ENCODE data around the gene GSTA5.
"Not testable (repeated sequence)": the region's sequence is repeated elsewhere in the genome, so short reads cannot be mapped to it uniquely, and the experiment has no call there.

GSTA5 gene

DNA sequence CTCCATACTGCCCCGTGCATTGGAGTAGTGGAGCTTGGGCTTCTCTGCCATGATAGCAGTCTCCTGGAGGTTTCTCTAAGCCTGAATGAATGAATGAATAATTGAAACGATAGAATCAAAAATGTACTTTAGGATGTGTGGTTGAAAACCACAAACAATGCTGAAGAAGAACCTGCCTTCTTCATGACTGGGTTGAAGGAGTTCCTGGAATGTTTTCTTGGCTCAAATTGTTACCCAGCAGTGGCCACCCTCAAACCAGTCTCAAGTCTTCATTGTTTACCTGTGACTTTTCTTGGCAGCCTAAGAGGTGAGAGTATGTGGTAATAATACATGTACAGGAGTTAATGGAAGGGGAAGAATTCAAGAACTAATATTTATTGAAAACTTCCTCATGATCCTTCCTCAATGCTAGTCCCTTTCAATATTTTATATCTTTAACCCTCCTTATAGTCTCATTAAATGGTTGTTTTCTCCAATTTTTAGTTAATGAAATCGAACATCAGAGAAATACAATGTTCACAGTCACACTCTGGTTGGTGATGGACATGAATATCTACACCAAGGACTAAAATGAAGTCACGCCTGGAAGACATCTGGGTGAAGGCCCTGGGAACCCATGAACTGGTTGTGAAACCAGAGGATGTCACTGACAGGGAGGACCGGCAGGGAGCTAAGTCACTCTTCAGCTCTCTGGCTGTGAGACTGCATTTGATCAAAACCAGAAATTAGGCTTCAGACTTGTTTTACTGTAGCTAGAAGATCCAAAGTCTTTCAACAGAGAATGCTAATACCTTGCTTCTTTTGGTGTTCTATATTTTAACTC, at the start of gene GSTA5:
TSS of gene GSTA5 (minus strand) at position 51 of the 823 bp plus-strand sequence.
- DNase-seq: no peak

DNA sequence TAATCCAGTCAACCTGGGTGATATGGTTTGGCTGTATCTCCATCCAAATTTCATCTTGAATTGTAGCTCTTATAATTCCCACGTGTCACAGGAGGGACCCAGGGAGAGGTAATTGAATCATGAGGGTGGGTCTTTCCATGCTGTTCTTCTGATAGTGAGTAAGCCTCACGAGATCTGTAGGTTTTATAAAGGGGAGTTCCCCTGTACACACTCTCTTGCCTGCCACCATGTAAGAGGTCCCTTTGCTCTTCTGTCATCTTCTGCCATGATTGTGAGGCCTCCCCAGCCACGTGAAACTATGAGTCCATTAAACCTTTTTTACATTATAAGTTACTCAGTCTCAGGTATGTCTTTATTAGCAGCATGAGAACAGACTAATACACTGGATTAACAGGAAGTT, 49.4 kb upstream of the GSTA5 start:
- DNase-seq: no peak

DNA sequence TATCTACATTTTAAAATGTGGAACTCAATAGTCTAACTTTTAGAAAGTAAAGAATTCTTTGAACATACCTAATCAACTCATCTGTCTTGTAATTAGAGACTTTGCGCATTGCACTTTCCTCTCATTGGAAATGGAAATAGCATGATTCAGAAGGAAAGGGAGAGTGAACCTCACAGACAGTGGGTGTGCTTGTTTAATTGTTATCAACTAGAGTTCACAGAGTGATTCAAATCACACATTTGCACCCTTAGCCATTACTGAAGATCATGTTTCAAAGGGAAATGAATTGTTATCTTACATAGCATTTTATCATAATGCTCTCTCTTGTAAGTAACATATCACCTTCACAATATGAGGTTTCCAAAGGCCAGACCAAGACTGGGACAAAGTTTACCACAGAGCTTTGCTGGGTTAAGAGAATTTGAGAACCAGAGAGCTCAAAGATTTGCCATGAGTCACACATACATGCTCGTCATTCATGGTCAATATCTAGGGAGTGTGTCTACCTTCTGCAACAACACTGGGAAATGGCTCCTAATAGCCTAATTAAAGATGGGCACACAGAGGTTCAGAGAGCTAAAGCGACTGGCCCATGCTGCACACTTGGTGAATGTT, 47.4 kb upstream of the GSTA5 start:
- no peak for DNase-seq

DNA sequence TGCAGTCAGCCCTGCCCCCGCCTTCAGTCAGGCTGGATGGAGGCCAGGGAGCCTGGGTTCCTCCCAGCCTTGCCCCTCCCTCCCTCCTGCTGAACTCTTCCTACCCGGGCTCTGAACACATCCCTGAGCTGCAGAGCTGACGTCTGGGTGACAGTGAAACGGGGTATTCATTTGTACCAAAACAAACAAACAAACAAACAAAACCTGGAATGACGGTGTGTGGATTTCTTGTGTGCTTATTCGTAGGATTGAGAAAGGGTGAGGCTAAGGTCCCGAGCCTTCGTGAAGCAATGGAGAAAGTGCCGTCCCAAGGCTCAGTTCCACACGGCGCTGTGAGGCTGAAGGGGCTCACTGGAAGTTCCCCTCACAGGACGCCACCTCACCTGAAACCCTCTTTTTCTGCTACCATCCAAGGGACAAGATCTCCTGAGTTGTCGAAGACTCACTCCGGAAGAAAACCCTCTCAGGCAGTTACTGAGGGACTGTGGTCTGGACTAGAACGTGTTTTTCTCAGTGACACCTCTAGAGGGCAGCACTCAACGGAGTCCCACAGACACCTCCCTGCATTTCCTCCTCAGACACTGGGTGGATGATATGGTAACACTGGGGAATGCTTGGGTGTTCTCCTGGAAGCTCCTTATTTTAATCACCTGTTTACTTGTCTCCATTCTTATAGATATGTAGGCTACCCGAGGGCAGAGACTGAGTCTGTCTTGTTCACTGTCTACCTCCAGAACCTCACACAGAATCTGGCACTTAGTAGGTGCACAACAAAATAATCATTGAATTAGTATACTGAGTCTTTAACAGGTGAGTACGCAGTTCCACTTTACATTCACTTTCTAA, 41.6 kb upstream of the GSTA5 start:
- DNase-seq: peak; percentile 68

DNA sequence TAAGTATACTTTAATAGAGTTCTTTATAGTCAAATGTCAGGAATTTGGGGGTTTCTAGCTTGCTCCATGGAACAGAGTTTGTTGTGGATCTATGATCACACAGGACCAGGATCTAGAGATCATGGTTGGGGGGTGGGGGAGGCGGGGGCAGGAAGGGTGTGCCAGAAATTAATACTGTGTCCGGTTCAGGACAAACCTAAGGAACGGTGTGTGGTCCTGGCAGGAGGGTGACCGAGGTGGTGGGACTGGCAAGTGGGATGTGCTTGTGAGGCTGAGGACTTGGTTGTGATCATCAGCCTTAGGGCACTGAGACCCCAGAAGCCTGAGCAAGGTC, 41.0 kb upstream of the GSTA5 start:
- no peak for DNase-seq

DNA sequence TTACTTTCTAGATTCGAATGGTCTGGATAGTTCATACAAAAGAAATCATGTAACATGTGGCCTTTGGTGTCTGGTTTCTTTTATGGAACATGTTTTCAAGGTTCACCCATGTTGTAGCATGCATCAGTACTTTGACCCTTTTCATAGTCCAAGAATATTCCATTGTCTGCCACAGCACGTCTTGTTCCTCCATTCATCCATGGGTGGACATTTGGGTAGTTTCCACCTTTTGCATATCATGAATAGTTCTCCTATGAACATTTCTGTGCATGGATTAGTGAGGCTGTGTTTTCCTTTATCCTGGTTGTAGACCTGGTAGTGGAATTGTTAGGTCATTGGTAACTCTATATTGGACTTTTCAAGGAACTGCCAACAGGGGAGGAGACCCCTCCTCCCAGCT, 37.2 kb upstream of the GSTA5 start:
- DNase-seq: no peak

DNA sequence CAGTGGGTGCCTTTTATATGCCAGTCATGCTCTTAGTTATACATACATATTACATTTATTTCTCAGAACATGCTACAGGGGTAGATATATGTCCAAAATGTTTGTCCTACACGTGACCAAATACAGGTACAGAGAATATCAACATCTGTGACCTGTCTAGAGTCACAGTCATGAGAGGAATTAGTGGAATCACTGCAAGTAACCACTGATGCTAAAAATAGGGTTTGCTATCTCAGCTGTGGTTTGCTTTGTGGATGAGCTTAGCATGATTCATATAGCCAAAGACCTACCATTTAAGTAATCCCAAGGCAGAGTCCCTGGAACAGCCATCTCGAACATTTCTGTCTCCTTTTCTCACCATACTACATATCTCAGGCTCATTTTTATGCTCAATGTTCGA, 36.6 kb upstream of the GSTA5 start:
- DNase-seq: no peak

DNA sequence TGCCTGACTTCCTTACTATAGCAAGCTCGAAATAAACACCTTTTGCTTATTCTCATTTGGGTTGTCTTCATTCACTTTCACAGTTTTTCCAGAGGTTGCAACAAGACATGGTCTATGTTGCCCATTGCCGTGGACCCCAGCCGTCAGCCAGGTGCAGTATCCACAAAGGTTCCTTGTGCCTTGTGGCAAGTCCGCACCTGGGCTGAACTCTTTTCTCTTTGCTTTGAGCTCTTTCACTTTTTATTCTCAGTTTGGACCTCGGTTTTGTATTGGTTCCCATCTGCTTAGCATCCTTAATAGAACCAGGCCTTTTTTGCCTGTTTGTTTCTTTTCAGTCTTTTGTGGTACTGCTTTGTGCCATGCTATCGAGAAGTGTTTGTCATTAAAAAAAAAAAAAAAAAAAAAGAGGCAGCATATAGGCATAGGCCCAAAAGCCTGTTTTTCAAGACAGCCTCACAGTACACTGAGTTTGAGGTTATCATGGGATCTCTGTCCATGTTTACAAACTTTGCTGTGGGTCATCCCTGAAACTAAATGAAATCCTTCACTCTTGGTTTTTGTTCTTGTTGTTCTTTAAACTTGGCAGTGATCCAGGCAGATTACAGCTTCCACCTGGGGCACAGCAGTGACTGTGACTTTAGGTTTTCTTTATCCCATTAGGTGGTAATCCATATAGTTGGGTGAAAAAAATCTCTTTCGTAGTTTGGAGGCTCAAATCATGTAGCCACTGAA, 35.6 kb upstream of the GSTA5 start:
- DNase-seq: no peak

DNA sequence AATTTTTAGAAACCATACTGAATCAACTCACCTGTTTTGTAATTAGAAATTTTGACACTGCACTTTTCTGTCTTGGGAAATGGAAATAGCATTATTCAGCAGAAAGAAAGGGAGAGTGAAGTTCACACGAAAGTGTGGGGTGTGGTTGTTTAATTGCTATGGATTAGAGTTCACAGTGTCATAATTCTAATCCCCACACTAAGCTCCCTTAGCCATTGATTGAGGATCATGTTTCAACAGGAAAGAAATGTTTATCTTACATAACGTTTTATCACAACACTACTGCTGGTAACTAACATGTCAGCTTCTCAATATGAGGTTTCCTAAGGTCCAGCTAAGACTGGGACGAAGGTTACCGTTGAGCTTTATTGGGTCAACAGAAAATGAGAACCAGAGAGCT, 31.4 kb upstream of the GSTA5 start:
- no peak for DNase-seq

DNA sequence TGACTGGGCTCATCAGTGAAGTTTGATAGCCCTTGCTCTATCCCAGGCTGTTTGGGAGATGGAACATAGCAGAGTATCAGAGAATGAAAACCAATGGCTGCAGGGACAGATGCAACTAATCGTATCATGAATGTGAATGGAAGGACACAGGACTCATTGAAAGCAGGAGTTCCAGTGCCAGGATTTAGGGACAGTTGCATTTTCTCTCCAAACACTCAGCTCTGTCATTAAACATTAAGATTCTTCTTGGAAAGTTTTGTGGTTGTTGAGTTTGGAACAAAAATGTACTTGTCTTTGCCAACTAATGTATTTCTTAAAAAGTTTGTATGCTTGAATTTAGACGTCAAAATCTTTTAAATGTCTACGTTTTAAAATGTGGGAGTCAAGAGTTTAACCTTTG, 31.0 kb upstream of the GSTA5 start:
- DNase-seq: no peak

DNA sequence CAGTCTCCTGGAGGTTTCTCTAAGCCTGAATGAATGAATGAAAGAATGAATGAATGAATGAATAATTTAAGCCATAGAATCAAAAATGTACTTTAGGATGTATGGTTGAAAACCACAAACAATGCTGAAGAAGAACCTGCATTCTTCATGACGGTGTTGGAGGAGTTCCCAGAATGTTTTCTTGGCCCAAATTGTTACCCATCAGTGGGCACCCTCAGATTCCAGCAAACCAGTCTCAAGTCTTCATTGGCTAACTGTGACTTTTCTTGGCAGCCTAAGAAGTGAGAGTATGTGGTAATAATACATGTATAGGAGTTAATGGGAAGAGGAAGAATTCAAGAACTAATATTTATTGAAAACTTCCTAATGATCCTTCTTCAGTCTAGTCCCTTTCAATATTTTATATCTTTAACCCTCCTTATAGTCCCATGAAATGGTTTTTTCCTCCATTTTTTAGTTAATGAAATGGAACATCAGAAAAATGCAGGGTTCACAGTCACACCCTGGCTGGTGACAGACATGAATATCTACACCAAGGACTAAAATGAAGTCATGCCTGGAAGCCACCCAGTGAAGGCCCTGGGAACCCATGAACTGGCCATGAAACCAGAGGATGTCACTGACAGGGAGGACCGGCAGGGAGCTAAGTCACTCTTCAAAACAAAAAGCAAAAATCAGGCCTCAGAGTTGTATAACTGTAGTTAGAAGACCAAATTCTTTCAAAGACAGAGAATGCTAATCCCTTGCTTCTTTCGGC, 29.9 kb upstream of the GSTA5 start:
- not testable (repeated sequence) for DNase-seq

DNA sequence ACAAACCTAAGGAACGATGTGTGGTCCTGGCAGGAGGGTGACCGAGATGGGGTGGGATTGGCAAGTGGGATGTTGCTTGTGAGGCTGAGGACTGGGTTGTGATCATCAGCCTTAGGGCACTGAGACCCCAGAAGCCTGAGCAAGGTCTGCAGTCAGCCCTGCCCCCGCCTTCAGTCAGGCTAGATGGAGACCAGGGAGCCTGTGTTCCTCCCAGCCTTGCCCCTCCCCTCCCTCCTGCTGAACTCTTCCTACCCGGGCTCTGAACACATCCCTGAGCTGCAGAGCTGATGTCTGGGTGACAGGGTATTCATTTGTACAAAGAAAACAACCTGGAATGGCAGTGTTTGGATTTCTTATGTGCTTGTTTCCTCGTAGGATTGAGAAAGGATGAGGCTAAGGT, 28.3 kb upstream of the GSTA5 start:
- DNase-seq: not testable (repeated sequence)

DNA sequence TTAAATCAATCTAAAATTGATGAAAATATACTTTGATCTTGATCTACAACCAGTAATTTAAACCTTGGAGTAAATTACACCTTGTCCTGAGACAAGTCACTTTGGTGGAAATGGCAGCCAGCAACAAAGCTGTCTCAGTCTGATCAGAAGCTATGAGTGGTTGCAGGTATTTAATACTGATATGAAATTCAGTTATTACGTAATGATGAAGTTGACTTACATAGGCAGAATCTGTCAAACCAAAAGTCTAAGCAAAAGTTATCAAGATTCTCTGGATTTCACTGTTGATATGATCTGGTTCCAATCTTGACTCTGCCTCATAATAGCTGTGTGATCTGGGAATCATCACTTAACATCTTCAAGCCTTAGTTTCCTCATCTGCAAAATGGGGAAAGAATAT, 27.6 kb upstream of the GSTA5 start:
- DNase-seq: no peak

DNA sequence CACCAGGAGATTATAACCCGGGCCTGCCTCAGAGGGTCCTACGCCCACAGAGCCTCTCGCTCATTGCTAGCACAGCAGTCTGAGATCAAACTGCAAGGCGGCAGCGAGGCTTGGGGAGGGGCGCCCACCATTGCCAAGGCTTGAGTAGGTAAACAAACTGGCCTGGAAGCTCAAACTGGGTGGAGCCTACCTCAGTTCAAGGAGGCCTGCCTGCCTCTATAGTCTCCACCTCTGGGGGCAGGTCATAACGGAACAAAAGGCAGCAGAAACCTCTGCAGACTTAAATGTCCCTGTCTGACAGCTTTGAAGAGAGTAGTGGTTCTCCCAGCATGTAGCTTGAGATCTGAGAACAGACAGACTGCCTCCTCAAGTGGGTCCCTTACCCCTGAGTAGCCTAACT, 20.5 kb upstream of the GSTA5 start:
- not testable (repeated sequence) for DNase-seq

DNA sequence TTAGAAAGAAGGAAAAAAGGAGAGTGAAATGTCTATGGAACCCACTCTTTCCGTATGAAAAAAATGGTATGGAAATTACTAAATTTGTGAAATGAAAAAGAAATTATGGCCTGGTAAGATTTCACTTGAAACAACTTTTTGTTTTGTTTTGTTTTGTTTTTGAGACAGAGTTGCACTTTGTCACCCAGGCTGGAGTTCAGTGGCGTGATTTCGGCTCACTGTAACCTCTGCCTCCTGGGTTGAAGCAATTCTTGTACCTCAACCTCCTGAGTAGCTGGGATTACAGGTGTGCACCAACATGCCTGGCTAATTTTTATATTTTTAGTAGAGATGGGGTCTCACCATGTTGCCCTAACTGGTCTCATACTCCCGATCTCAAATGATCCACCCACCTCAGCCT, 17.8 kb upstream of the GSTA5 start:
- DNase-seq: no peak

DNA sequence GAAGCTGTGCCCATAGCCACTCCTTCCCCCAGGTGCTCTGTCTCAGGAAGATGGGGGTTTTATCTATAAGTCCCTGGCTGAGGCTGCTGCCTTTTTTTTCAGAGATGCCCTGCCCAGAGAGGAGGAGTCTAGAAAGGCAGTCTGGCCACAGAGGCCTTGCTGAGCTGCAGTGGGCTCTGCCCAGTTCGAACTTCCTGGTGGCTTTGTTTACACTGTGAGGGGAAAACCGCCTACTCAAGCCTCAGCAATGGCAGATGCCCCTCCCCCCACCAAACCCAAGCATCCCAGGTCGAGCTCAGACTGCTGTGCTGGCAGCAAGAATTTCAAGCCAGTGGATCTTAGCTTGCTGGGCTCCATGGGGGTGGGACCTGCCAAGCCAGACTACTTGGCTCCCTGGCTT, 15.5 kb upstream of the GSTA5 start:
- DNase-seq: not testable (repeated sequence)

DNA sequence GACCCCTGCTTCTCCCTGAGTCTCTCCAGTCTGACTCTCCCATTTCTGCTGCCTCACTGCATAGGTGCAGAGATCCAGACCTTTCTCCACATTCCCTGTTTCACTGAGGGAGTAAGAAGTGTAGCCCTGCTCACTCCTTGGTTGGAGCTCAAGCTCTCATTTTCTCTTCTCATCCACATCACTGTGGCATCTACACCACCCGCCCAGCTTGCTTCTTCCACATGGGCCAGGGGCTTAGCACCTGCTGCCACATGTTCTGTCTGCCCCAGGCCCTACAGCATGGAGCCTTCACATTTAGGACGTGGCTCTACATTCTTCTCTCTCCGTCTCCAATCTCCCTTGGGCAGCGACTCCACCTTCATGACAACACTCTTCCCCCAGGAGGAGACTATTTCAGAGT, 8.5 kb upstream of the GSTA5 start:
- no peak for DNase-seq

DNA sequence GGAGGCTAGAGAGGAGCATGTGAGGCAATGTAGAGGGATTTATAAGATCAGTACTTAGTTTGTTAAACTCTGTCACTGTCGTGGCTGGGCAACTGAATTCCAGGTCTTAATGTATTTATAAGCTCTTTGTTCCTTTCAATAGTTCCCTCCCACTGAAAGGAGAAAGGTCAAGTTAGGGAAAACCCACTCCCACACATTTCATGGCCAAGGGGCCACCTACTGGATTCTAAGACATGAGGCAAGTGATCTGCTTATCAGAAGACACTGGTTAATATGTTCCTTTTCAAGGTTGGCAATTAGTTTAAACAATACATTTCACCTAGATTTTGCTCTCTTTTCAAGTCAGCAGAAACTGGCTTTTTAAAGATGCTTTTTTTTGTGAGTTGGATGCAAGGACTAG, 5.4 kb upstream of the GSTA5 start:
- no peak for DNase-seq

DNA sequence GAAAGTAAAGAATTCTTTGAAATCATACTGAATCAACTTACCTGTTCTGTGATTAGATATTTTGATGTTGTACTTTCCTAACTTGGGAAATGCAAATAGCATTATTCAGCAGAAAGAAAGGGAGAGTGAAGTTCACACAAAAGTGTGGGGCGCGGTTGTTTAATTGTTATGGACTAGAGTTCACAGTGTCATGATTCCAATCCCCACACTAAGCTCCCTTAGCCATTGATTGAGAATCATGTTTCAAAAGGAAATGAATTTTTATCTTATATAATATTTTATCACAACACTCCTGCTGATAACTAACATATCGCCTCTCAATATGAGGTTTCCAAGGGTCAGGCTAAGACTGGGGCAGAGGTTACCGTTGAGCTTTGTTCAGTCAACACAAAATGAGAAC, 3.0 kb upstream of the GSTA5 start:
- no peak for DNase-seq

DNA sequence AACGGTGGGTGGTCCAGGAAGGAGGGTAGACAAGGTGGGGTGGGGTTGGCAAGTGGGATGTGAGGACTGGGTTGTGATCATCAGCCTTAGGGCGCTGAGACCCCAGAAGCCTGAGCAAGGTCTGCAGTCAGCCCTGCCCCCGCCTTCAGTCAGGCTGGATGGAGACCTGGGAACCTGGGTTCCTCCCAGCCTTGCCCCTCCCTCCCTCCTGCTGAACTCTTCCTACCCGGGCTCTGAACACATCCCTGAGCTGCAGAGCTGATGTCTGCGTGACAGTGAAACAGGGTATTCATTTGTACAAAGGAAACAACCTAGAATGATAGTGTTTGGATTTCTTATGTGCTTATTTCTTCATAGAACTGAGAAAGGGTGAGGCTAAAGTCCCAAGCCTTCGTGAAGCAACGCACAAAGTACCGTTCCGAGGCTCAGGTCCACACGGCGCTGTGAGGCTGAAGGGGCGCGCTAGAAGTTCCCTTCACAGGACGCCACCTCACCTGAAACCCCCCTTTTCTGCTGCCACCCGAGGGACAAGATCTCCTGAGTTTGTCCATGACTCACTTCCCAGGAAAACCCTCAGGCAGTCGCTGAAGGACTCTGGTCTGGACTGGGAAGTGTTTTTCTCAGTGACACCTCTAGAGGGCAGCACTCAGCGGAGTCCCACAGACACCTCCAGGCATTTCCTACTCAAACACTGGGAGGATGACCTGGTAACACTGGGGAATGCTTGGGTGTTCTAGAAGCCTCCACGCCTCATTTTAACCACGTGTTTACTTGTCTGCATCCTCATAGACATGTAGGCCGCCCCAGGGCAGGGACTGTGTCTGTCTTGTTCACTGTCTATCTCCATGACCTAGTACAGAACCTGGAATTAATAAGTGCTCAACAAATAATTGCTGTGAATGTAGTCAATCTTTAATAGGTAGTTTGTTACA, 1.2 kb downstream of the GSTA5 start:
- DNase-seq: peak; percentile 73

DNA sequence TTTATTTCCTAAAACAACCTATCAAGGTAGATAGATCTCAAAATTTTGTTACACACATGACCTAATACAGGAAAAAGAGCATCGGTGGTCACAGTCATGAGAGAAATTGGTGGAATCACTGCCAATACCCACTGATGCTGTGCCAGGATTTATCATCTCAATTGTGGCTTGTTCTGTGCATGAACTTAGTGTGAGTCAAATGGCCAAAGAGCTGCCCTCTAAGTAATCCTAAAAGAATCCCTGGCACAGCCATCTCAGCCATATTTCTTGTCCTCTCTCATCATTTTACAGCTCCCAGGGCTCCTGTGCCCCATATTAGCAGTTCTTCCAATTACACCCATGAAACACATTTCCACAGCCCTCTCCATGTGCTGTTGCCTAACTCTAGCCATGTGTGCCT, 6.1 kb downstream of the GSTA5 start:
- DNase-seq: no peak
